ENCODE measurements around the gene MORF4L1. TPM values are rescaled to one million over a fixed set of nuclear protein-coding genes. Genes with fewer than 3 reads are reported as not detected.
"Not testable (repeated sequence)": the region's sequence is repeated elsewhere in the genome, so short reads cannot be mapped to it uniquely, and the experiment has no call there.

The MORF4L1 gene
- total RNA-seq, 2 donors from 2014 or later: 457 to 505 TPM

DNA sequence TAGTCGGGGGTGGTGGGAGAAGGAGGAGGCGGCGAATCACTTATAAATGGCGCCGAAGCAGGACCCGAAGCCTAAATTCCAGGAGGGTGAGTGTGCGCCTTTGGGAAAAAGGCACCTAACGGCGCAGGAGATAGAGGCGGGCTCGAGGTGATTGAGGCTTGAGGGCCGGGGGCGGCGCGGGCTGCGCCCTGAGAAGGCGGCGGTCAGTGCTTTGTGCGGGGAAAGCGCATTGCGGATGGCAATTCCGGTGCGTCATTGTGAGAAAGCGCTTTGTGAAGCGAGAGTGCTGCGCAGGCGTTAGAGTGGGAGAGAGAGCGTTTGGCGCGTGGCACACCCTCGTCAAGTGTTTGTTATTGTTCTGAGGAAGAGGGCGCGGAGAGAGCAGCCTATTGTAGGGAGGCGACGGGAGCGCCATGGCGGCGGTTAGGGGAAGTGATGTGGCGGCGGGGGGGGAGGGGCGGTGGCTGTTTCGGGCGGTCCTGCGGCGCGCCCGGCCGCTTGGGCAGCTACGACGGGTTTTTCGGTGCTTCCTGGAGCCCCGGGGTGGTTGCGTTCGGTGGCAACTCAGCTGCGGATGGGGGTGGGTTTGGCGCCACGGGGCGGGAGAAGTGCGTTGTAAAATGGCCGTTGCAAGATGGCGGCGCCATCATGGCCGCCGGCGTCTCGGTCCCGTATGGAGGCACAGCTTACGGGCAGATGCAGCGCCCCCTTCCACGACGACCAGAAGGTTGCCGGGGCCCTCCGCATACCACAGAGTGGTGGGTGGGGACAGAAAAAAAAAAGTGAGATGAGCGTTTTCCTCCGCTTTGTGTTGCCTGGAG is 492 bp downstream of the MORF4L1 start:
- peak overlapping the region; percentile 100 for H3K4me3 Mint-ChIP-seq
- no peaks in the 10 kb centered on the region for H3K27me3 Mint-ChIP-seq (ENCODE audit: insufficient read depth)

DNA sequence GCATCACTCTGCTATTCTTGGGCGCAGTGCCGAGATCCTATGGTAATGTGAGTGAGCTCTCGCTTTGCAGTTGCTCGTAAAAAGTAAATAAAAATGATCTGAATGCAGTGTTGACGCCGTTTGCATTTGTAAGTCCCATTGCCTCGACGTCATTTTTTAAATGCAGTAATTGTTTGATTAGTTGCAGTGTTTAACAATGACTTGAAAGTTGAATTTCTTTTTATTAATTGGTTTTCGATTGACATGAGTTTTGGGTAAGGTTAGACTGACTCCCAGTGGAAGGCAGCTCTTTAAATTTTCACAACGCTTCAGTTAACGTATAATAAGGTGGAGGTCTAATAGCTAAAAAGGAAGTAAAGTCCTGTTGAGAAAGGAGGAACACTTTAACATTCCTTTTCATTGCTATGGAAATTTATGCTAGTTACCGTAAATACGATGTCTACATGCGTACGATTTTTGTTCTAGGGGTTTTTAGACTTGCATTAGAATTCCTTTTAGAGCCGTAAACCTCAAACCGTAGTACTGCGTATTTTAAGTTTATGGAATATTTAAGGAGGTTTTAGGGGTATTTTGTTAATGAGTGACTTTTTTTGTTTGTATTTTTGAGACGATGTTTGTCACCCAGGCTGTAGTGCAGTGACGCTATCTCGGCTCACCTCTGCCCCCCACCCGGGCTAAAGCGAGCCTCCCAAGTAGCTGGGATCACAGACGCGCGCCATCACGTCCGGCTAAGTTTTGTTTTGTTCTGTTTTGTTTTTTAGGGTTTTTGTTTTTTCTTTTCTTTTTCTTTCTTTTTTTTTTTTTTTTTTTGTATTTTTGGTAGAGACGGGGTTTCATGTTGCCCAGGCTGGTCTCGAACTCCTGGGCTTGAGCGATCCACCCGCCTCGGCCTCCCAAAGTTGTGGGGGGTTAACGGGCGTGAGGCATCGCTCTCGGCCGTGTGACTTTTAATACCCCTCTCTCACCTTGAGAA is 1.4 kb downstream of the MORF4L1 start:
- 1 to 2% methylated on average over 20 to 32 of the region's 38 CpGs for WGBS, 2 experiments (ENCODE audit: insufficient coverage in 1 of 2, insufficient read length in 1 of 2)
- no peak for DNase-seq
- no peaks in the 10 kb centered on the region for H3K9me3 Mint-ChIP-seq
- H3K27me3 ChIP-seq (ENCODE audit: control insufficient read depth, insufficient read depth, low read length, poor library complexity, severe bottlenecking): no peaks in the 10 kb centered on the region
- peak overlapping the region; percentile 100 for H3K27ac Mint-ChIP-seq
- H3K4me1 Mint-ChIP-seq: peaks cover 36% of the 10 kb centered on the region
- TF ChIP-seq, protein P1, sequence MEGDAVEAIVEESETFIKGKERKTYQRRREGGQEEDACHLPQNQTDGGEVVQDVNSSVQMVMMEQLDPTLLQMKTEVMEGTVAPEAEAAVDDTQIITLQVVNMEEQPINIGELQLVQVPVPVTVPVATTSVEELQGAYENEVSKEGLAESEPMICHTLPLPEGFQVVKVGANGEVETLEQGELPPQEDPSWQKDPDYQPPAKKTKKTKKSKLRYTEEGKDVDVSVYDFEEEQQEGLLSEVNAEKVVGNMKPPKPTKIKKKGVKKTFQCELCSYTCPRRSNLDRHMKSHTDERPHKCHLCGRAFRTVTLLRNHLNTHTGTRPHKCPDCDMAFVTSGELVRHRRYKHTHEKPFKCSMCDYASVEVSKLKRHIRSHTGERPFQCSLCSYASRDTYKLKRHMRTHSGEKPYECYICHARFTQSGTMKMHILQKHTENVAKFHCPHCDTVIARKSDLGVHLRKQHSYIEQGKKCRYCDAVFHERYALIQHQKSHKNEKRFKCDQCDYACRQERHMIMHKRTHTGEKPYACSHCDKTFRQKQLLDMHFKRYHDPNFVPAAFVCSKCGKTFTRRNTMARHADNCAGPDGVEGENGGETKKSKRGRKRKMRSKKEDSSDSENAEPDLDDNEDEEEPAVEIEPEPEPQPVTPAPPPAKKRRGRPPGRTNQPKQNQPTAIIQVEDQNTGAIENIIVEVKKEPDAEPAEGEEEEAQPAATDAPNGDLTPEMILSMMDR (conservative IDR thresholded peaks at IDR 0.05): no peak
- H3K27ac ChIP-seq (ENCODE audit: low read depth, low read length): peak overlapping the region; percentile 100
- peak overlapping the region; percentile 100 for H3K9ac ChIP-seq (ENCODE audit: extremely low read depth, low read length, poor library complexity, severe bottlenecking)
- peaks cover 12% of the 10 kb centered on the region for H3K36me3 ChIP-seq (ENCODE audit: control insufficient read depth, insufficient read depth, low read length)
- peaks cover 11% of the 10 kb centered on the region for H3K36me3 Mint-ChIP-seq (ENCODE audit: low read depth)
- no peaks in the 10 kb centered on the region for H3K9me3 ChIP-seq (ENCODE audit: control insufficient read depth, low read length)
- peak overlapping the region; percentile 88 for H3K4me3 ChIP-seq (ENCODE audit: low read length)
- H3K4me1 ChIP-seq (ENCODE audit: control insufficient read depth, insufficient read depth, low read length): peaks cover 11% of the 10 kb centered on the region
- no peaks in the 10 kb centered on the region for H3K27me3 Mint-ChIP-seq (ENCODE audit: insufficient read depth)
- peak overlapping the region; percentile 100 for H3K4me3 Mint-ChIP-seq

More for the DNA sequence above, 492 bp downstream of the MORF4L1 start:
- H3K27ac Mint-ChIP-seq: peak overlapping the region; percentile 100
- Histone ChIP-seq H3K9ac (ENCODE audit: extremely low read depth, low read length, poor library complexity, severe bottlenecking) (peak overlapping the region; percentile 100), H3K4me3 (ENCODE audit: low read length) (peak overlapping the region; percentile 88), H3K9me3 (ENCODE audit: control insufficient read depth, low read length) (no peaks in the 10 kb centered on the region), H3K4me1 (ENCODE audit: control insufficient read depth, insufficient read depth, low read length) (peaks cover 11% of the 10 kb centered on the region), H3K27ac (ENCODE audit: low read depth, low read length) (peak overlapping the region; percentile 100), H3K27me3 (ENCODE audit: control insufficient read depth, insufficient read depth, low read length, poor library complexity, severe bottlenecking) (no peaks in the 10 kb centered on the region), H3K36me3 (ENCODE audit: control insufficient read depth, insufficient read depth, low read length) (peaks cover 9% of the 10 kb centered on the region)
- H3K36me3 Mint-ChIP-seq (ENCODE audit: low read depth): peaks cover 7% of the 10 kb centered on the region
- H3K9me3 Mint-ChIP-seq: no peaks in the 10 kb centered on the region
- 0% methylated on average over 35 to 74 of the region's 75 CpGs for WGBS, 2 experiments (ENCODE audit: insufficient coverage in 1 of 2, insufficient read length in 1 of 2)
- TF ChIP-seq, protein P1 (conservative IDR thresholded peaks at IDR 0.05): peak; percentile 70
- DNase-seq: peak; percentile 95
- H3K4me1 Mint-ChIP-seq: peaks cover 32% of the 10 kb centered on the region

DNA sequence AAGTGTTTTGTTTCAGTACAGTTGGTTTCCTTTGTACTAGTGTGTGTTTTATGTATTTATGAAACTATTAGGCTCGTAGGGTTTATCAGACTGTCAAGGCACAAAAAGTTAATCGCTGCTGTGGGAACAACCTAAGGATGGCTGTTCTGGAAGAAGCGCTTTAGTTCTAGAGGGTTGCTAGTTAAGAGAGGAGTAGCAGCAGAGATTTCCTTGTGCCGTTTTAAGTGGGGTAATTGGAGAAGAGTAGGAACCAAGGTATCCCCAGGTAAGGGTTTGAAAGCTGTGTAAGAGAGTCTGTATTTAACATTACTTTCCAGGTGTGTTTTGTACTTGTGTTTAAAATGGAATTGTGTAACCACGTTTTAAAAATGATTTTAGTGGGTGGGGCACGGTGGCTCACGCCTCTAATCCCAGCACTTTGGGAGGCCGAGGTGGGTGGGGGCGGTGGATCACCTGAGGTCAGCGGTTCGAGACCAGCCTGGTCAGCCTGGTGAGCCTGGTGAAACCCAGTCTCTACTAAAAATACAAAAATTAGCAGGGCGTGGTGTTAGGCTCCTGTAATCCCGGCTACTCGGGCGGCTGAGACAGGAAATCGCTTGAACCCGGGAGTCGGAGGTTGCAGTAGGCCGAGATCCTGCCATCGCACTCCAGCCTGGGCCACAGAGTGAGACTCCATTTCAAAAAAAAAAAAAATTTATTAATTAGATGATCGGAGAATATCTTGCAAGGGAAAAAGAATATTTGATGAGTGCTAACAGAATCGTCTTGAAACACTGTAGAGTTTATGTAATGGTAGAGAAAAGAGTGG is 2.6 kb downstream of the MORF4L1 start:
- Histone ChIP-seq H3K9ac (ENCODE audit: extremely low read depth, low read length, poor library complexity, severe bottlenecking) (peak overlapping the region; percentile 100), H3K36me3 (ENCODE audit: control insufficient read depth, insufficient read depth, low read length) (peaks cover 20% of the 10 kb centered on the region), H3K9me3 (ENCODE audit: control insufficient read depth, low read length) (no peaks in the 10 kb centered on the region), H3K4me1 (ENCODE audit: control insufficient read depth, insufficient read depth, low read length) (peaks cover 11% of the 10 kb centered on the region), H3K27ac (ENCODE audit: low read depth, low read length) (no peak overlapping the region), H3K27me3 (ENCODE audit: control insufficient read depth, insufficient read depth, low read length, poor library complexity, severe bottlenecking) (no peaks in the 10 kb centered on the region), H3K4me3 (ENCODE audit: low read length) (peak overlapping the region; percentile 88)
- TF ChIP-seq, protein P1 (conservative IDR thresholded peaks at IDR 0.05): no peak
- Mint-ChIP-seq H3K27me3 (ENCODE audit: insufficient read depth) (no peaks in the 10 kb centered on the region), H3K27ac (peak overlapping the region; percentile 100), H3K36me3 (ENCODE audit: low read depth) (peaks cover 11% of the 10 kb centered on the region), H3K4me3 (peak overlapping the region; percentile 100), H3K4me1 (peaks cover 38% of the 10 kb centered on the region), H3K9me3 (no peaks in the 10 kb centered on the region)
- 72 to 76% methylated on average over 17 to 22 of the region's 22 CpGs for WGBS, 2 experiments (ENCODE audit: insufficient coverage in 1 of 2, insufficient read length in 1 of 2)
- DNase-seq: peak; percentile 54

DNA sequence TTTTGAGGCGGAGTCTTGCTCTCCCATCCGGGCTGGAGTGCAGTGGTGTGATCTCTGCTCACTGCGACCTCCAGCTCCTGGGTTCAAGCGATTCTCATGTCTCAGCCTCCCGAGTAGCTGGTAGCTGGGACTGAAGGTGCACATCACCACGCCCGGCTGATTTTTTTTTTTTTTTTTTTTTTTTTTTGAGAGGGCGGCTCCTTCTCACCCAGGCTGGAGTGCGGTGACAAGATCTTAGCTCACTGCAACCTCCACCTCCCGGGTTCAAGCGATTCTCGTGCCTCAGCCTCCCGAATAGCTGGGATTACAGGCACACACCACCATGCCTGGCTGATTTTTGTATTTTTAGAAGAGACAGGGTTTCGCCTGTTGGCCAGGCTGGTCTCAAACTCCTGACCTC is 4.3 kb downstream of the MORF4L1 start:
- not testable (repeated sequence) for H3K27me3 Mint-ChIP-seq (ENCODE audit: insufficient read depth); H3K9me3 ChIP-seq (ENCODE audit: control insufficient read depth, low read length); DNase-seq; H3K27ac Mint-ChIP-seq; H3K9ac ChIP-seq (ENCODE audit: extremely low read depth, low read length, poor library complexity, severe bottlenecking); H3K9me3 Mint-ChIP-seq; H3K27ac ChIP-seq (ENCODE audit: low read depth, low read length); H3K27me3 ChIP-seq (ENCODE audit: control insufficient read depth, insufficient read depth, low read length, poor library complexity, severe bottlenecking)
- H3K4me3 ChIP-seq (ENCODE audit: low read length): peak overlapping the region; percentile 88
- peaks cover 31% of the 10 kb centered on the region for H3K4me1 Mint-ChIP-seq
- 85 to 98% methylated on average over 10 to 14 of the region's 14 CpGs for WGBS, 2 experiments (ENCODE audit: insufficient coverage in 1 of 2, insufficient read length in 1 of 2)
- peaks cover 23% of the 10 kb centered on the region for H3K36me3 Mint-ChIP-seq (ENCODE audit: low read depth)
- H3K4me1 ChIP-seq (ENCODE audit: control insufficient read depth, insufficient read depth, low read length): peaks cover 11% of the 10 kb centered on the region
- peak overlapping the region; percentile 100 for H3K4me3 Mint-ChIP-seq
- peaks cover 36% of the 10 kb centered on the region for H3K36me3 ChIP-seq (ENCODE audit: control insufficient read depth, insufficient read depth, low read length)

All from endodermal cell (in vitro differentiated cells).